Vagina (tissue), 2 donors: Measurements from ENCODE around the gene DIAPH2. TPM values are rescaled to one million over a fixed set of nuclear protein-coding genes. Genes with fewer than 3 reads are reported as not detected.

Experiments
- DNase-seq, 2 donors: peaks; one replicate each; pipeline ENCODE4 v3.0.0-alpha.2; 2017; ENCODE audit errors: extremely low spot score in 2 of 2
- H3K27ac ChIP-seq: fragments of 200-600 bp; sonication (generic); one replicate; pipeline ENCODE4 v1.5.1; 2019
- H3K27me3 ChIP-seq: fragments of 200-600 bp; sonication (generic); one replicate; pipeline ENCODE4 v1.5.1; 2019
- H3K36me3 ChIP-seq, 2 donors: fragments of 200-600 bp; sonication (generic); one replicate each; pipeline ENCODE4 v1.5.1; 2017 to 2019
- H3K4me1 ChIP-seq: fragments of 200-600 bp; sonication (generic); one replicate; pipeline ENCODE4 v1.5.1; 2019
- H3K4me3 ChIP-seq, 2 donors: fragments of 200-600 bp; sonication (generic); 1 replicate in 1 of 2; 2 replicates in 1 of 2; pipeline ENCODE4 v1.5.1; 2016 to 2019
- H3K9me3 ChIP-seq: fragments of 200-600 bp; sonication (generic); one replicate; pipeline ENCODE4 v1.5.1; 2019
- CTCF ChIP-seq, 3 experiments: fragments of 450-650 bp in 2 of 3; fragments of 200-600 bp in 1 of 3; sonication (generic) in 1 of 3; IDR thresholded peaks; one replicate each; pipeline ENCODE4 v1.5.1; 2017 to 2019; ENCODE audit warnings: antibody characterized with exemption in 3 of 3, mild to moderate bottlenecking in 2 of 3, moderate library complexity in 2 of 3
- POLR2A ChIP-seq, 2 donors: fragments of 450-650 bp; IDR thresholded peaks; one replicate each; pipeline ENCODE4 v1.6.1; 2017; ENCODE audit warnings: antibody characterized with exemption in 2 of 2, mild to moderate bottlenecking in 2 of 2, moderate library complexity in 2 of 2
- POLR2AphosphoS5 ChIP-seq, 2 donors: sonication (generic); formaldehyde crosslinking; IDR thresholded peaks; one replicate each; pipeline ENCODE4 v1.9.0; 2017; ENCODE audit warnings: antibody characterized with exemption in 2 of 2, mild to moderate bottlenecking in 2 of 2, low read depth in 1 of 2; ENCODE audit not compliant: insufficient read depth in 1 of 2
- intact Hi-C: fragments of 100-400 bp; cut with DNase I; formaldehyde crosslinking; loops from one replicate; pipeline ENCODE4 v1.15.1; 2023
- total RNA-seq: library from RNA; depleted of rRNA; stranded (reverse); fragments of >200 nt; gene quantifications from one replicate; pipeline ENCODE4 v1.2.3, GENCODE V29; 2016

The DIAPH2 gene
- total RNA-seq, 1 donor from 2014 or later: 38.8 TPM

- Histone ChIP-seq H3K27me3 (no peaks in the 10 kb centered on the region), H3K4me3 (no peak overlapping the region), H3K36me3 (no peaks in the 10 kb centered on the region), H3K4me1 (no peaks in the 10 kb centered on the region), H3K27ac (no peak overlapping the region), H3K9me3 (no peaks in the 10 kb centered on the region)
- TF ChIP-seq POLR2AphosphoS5 (IDR thresholded peaks at IDR 0.05; ENCODE audit: insufficient read depth in 1 of 2, low read depth in 1 of 2) (no peak), CTCF (IDR thresholded peaks at IDR 0.05) (no peak), POLR2A (IDR thresholded peaks at IDR 0.05) (no peak)
- no peak for DNase-seq
- intact Hi-C loops: no loop called here
Observed at GRCh38 chrX:97224148-97224547, 539.5 kb downstream of the DIAPH2 start.

DNA sequence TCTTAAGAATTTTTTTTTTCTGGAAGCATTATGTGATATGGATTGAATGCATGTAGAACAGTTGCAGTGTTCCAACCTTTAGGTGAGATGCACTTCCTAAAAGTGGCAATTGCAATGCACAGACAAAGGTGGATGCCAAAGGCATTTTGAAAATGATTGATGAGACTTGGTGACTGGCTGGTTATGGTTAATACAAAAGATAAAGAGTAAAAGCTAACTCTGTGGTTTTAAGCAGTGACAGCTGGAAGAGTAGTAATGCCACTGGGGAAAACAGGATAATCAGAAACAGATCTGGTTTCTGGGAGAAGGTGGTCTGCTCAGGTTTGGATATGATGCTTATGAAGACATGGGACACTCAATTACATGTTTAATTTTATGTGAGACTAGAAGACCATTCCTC is 544.7 kb downstream of the DIAPH2 start:
- intact Hi-C loops: no loop called here
- no peak for DNase-seq
- Histone ChIP-seq H3K9me3 (no peaks in the 10 kb centered on the region), H3K27ac (no peak overlapping the region), H3K27me3 (no peaks in the 10 kb centered on the region), H3K4me1 (no peaks in the 10 kb centered on the region), H3K4me3 (no peak overlapping the region), H3K36me3 (no peaks in the 10 kb centered on the region)
- TF ChIP-seq POLR2A (IDR thresholded peaks at IDR 0.05) (no peak), POLR2AphosphoS5 (IDR thresholded peaks at IDR 0.05; ENCODE audit: insufficient read depth in 1 of 2, low read depth in 1 of 2) (no peak), CTCF (IDR thresholded peaks at IDR 0.05) (no peak)

- TF ChIP-seq POLR2A (IDR thresholded peaks at IDR 0.05): no peak
- TF ChIP-seq POLR2AphosphoS5 (IDR thresholded peaks at IDR 0.05; ENCODE audit: insufficient read depth in 1 of 2, low read depth in 1 of 2): no peak
- TF ChIP-seq CTCF (IDR thresholded peaks at IDR 0.05): no peak
- Histone ChIP-seq H3K9me3 (no peaks in the 10 kb centered on the region), H3K4me3 (no peak overlapping the region), H3K27me3 (no peaks in the 10 kb centered on the region), H3K4me1 (no peaks in the 10 kb centered on the region), H3K27ac (no peak overlapping the region), H3K36me3 (no peaks in the 10 kb centered on the region)
- no peak for DNase-seq
- intact Hi-C loops: no loop called here
Observed at GRCh38 chrX:97230948-97231347, 546.3 kb downstream of the DIAPH2 start.

DNA sequence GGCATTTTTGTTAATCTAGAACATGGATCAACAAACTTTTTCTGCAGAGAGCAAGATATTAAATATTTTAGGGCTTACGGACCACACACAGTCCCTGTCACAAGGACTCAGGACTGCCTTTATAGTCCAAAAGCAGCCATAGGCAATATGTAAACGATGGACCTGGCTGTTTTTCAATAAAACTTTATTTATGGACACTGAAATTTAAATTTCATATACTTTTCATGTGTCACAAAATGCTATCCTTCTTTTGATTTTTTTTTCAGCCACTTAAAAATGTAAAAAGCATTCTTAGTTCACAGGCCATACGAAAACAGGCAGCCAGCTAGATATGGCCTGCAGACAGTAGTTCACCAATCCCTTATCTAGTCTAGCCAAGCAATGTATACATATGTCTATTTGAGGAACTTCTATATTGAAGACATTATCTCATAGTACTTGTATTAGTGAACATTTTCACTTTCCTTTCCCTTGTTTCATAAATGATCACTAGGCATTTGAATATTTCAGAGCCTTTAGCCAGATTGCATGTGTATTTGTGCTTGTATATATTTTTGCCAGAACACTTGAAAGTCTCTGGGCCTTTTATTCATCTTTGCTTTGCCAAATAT is 549.9 kb downstream of the DIAPH2 start:
- no peak for TF ChIP-seq CTCF (IDR thresholded peaks at IDR 0.05)
- no peak for TF ChIP-seq POLR2A (IDR thresholded peaks at IDR 0.05)
- TF ChIP-seq POLR2AphosphoS5 (IDR thresholded peaks at IDR 0.05; ENCODE audit: insufficient read depth in 1 of 2, low read depth in 1 of 2): no peak

DNA sequence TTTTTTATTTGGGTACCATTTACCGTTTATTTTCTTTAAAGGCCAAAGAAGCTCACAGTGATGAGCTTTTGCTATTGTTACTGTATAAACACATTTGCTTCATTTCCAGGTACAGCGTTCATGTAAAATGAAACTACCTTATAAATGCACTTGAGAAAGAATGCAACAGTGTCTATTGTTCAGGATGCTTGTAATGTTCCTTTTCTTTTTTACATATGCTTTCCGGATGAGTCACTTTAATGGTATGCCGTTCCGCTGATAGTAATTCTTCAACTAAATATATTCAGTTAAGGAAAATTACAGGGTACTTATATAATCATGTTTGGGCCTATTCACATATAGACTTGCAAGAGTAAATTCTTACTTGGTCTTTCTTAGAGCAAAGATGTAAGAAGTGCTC is 554.0 kb downstream of the DIAPH2 start:
- no peaks in the 10 kb centered on the region for H3K9me3 ChIP-seq
- no peaks in the 10 kb centered on the region for H3K4me1 ChIP-seq

More for the DNA sequence above, 549.9 kb downstream of the DIAPH2 start:
- DNase-seq: no peak
- Histone ChIP-seq H3K27me3 (no peaks in the 10 kb centered on the region), H3K4me3 (no peak overlapping the region), H3K36me3 (no peaks in the 10 kb centered on the region), H3K27ac (no peak overlapping the region), H3K4me1 (no peaks in the 10 kb centered on the region), H3K9me3 (no peaks in the 10 kb centered on the region)
- intact Hi-C loops: no loop called here

More for the DNA sequence above, 554.0 kb downstream of the DIAPH2 start:
- intact Hi-C loops: no loop called here
- no peaks in the 10 kb centered on the region for H3K36me3 ChIP-seq
- H3K27me3 ChIP-seq: no peaks in the 10 kb centered on the region
- H3K27ac ChIP-seq: no peak overlapping the region
- TF ChIP-seq POLR2AphosphoS5 (IDR thresholded peaks at IDR 0.05; ENCODE audit: insufficient read depth in 1 of 2, low read depth in 1 of 2): no peak
- no peak for TF ChIP-seq CTCF (IDR thresholded peaks at IDR 0.05)
- no peak for TF ChIP-seq POLR2A (IDR thresholded peaks at IDR 0.05)
- no peak for DNase-seq
- H3K4me3 ChIP-seq: no peak overlapping the region
